Testis (tissue), 3 donors: ENCODE results near the gene PLA2G5. TPM values are rescaled to one million over a fixed set of nuclear protein-coding genes. Genes with fewer than 3 reads are reported as not detected.

Experiments used
- DNase-seq: peaks from one replicate; pipeline ENCODE4 v3.0.0-alpha.2; 2019
- H3K27ac ChIP-seq, 2 donors: fragments of 200-600 bp; sonication (generic); one replicate each; pipeline ENCODE4 v1.5.1; 2019
- H3K27me3 ChIP-seq: fragments of 200-600 bp; sonication (generic); one replicate; pipeline ENCODE4 v1.5.1; 2019
- H3K36me3 ChIP-seq: fragments of 200-600 bp; sonication (generic); one replicate; pipeline ENCODE4 v1.5.1; 2017; ENCODE audit warnings: low read depth; ENCODE audit errors: missing control alignments
- H3K4me1 ChIP-seq: fragments of 200-600 bp; sonication (generic); one replicate; pipeline ENCODE4 v1.5.1; 2019
- H3K4me3 ChIP-seq, 2 donors: fragments of 200-600 bp; sonication (generic); one replicate each; pipeline ENCODE4 v1.5.1; 2017 to 2019
- H3K9me3 ChIP-seq: fragments of 200-600 bp; sonication (generic); one replicate; pipeline ENCODE4 v1.5.1; 2017
- CTCF ChIP-seq, 3 experiments: fragments of 450-650 bp in 2 of 3; fragments of 200-600 bp in 1 of 3; sonication (generic) in 1 of 3; IDR thresholded peaks; one replicate each; pipeline ENCODE4 v1.5.1; 2016 to 2019; ENCODE audit warnings: antibody characterized with exemption in 3 of 3, mild to moderate bottlenecking in 2 of 3, moderate library complexity in 1 of 3
- POLR2A ChIP-seq: fragments of 450-650 bp; IDR thresholded peaks from one replicate; pipeline ENCODE4 v1.6.1; 2017; ENCODE audit warnings: antibody characterized with exemption, mild to moderate bottlenecking, moderate library complexity
- WGBS, 2 donors: methylation state at CpG; one replicate each; pipeline ENCODE4 v1.1.5; 2018; 5-methylcytosine and 5-hydroxymethylcytosine counted together
- intact Hi-C: fragments of 100-400 bp; cut with DNase I; formaldehyde crosslinking; loops from one replicate; pipeline ENCODE4 v1.15.1; 2023; ENCODE audit warnings: low total_unique reads
- polyA plus RNA-seq: library from polyadenylated mRNA; stranded (reverse); fragments of 350-450 nt; fragmentation: Illumina TruSeq; extraction: RNeasy Lipid Tissue Mini Kit (QIAGEN cat#74804); gene quantifications from one replicate; pipeline ENCODE4 v1.2.3, GENCODE V29; 2014; ENCODE audit warnings: low read depth, low replicate concordance; ENCODE audit not compliant: insufficient read depth
- total RNA-seq, 2 donors: library from RNA; depleted of rRNA; stranded (reverse); fragments of >200 nt; gene quantifications; one replicate each; pipeline ENCODE4 v1.2.3, GENCODE V29; 2016

Gene PLA2G5
- total and polyA plus RNA-seq, 3 donors from 2014 or later: 17.6 to 21.2 (median 19.8) TPM

GRCh38 chr1:20120796-20121195 lies 50.8 kb downstream of the PLA2G5 start:
- 91 to 93% methylated on average over 4 of the region's 4 CpGs for WGBS, 2 donors
- intact Hi-C loops: no loop called here
- DNase-seq: no peak
- TF ChIP-seq POLR2A (no peak), CTCF (IDR thresholded peaks at IDR 0.05) (no peak)
- H3K4me3 ChIP-seq: no peak overlapping the region
- no peaks in the 10 kb centered on the region for H3K27me3 ChIP-seq
- H3K36me3 ChIP-seq: no peaks in the 10 kb centered on the region
- no peaks in the 10 kb centered on the region for H3K9me3 ChIP-seq
- H3K27ac ChIP-seq: no peak overlapping the region
- H3K4me1 ChIP-seq: no peaks in the 10 kb centered on the region

GRCh38 chr1:20123722-20124455 lies 53.9 kb downstream of the PLA2G5 start:
- 78 to 83% methylated on average over 10 of the region's 10 CpGs for WGBS, 2 donors
- Histone ChIP-seq H3K27ac (no peak overlapping the region), H3K4me3 (no peak overlapping the region), H3K4me1 (no peaks in the 10 kb centered on the region), H3K36me3 (no peaks in the 10 kb centered on the region), H3K27me3 (no peaks in the 10 kb centered on the region), H3K9me3 (no peaks in the 10 kb centered on the region)
- intact Hi-C loops: no loop called here
- DNase-seq: no peak
- TF ChIP-seq POLR2A (no peak), CTCF (IDR thresholded peaks at IDR 0.05) (no peak)

- no peak for DNase-seq
- intact Hi-C loops: no loop called here
- WGBS, 2 donors: 71 to 79% methylated on average over 5 to 7 of the region's 7 CpGs
These were observed 54.6 kb downstream of the PLA2G5 start for GRCh38 chr1:20124456-20125057.

GRCh38 chr1:20125100-20125499 lies 55.1 kb downstream of the PLA2G5 start:
- DNase-seq: no peak
- TF ChIP-seq CTCF (IDR thresholded peaks at IDR 0.05) (no peak), POLR2A (no peak)
- Histone ChIP-seq H3K27me3 (no peaks in the 10 kb centered on the region), H3K4me3 (no peak overlapping the region), H3K27ac (no peak overlapping the region), H3K4me1 (no peaks in the 10 kb centered on the region), H3K36me3 (no peaks in the 10 kb centered on the region), H3K9me3 (no peaks in the 10 kb centered on the region)
- WGBS, 2 donors: 83 to 86% methylated on average over 10 of the region's 10 CpGs
- intact Hi-C loops: no loop called here

More at GRCh38 chr1:20124456-20125057, 54.6 kb downstream of the PLA2G5 start:
- Histone ChIP-seq H3K4me3 (no peak overlapping the region), H3K9me3 (no peaks in the 10 kb centered on the region), H3K4me1 (no peaks in the 10 kb centered on the region), H3K27me3 (no peaks in the 10 kb centered on the region), H3K27ac (no peak overlapping the region), H3K36me3 (no peaks in the 10 kb centered on the region)
- no peak for TF ChIP-seq POLR2A
- no peak for TF ChIP-seq CTCF (IDR thresholded peaks at IDR 0.05)
